H1 (cell line): ENCODE data around the gene PARP15. TPM values are rescaled to one million over a fixed set of nuclear protein-coding genes. Genes with fewer than 3 reads are reported as not detected.

ENCODE experiments used
- CHD1 ChIP-seq: IDR thresholded peaks from 2 replicates; pipeline ENCODE4 v1.6.1; 2012; ENCODE audit warnings: low read depth, low read length, improper control_type of control experiment
- GABPA ChIP-seq: IDR thresholded peaks from 2 replicates; pipeline ENCODE4 v1.6.1; 2011; ENCODE audit warnings: mild to moderate bottlenecking, low read length, moderate library complexity, borderline replicate concordance; ENCODE audit not compliant: insufficient read depth
- HDAC2 ChIP-seq, 2 experiments: fragments of 300-600 bp in 1 of 2; sonication (generic) in 1 of 2; IDR thresholded peaks; 2 replicates each; pipeline ENCODE4 v1.6.1; 2011 to 2012; ENCODE audit warnings: low read depth in 2 of 2, low read length in 2 of 2, mild to moderate bottlenecking in 2 of 2, moderate library complexity in 2 of 2, borderline replicate concordance in 1 of 2, inconsistent platforms in 1 of 2
- HDAC6 ChIP-seq: IDR thresholded peaks from one replicate; pipeline ENCODE4 v1.7.1; 2012; ENCODE audit warnings: low read depth, mild to moderate bottlenecking, inconsistent platforms, low read length, moderate library complexity
- MAFK ChIP-seq: IDR thresholded peaks from 2 replicates; pipeline ENCODE4 v1.6.1; 2012; ENCODE audit warnings: low read depth, mild to moderate bottlenecking, improper control_type of control experiment, low read length
- POLR2A ChIP-seq, 2 experiments: IDR thresholded peaks; 1 replicate in 1 of 2; 2 replicates in 1 of 2; pipeline ENCODE4 v1.6.1; 2011; ENCODE audit warnings: low read depth in 2 of 2, low read length in 2 of 2, mild to moderate bottlenecking in 2 of 2; ENCODE audit errors: control extremely low read depth in 1 of 2
- RBBP5 ChIP-seq: IDR thresholded peaks from 2 replicates; pipeline ENCODE4 v1.7.1; 2012; ENCODE audit warnings: low read depth, mild to moderate bottlenecking, inconsistent platforms, low read length, moderate library complexity, borderline replicate concordance
- RXRA ChIP-seq: IDR thresholded peaks from 2 replicates; pipeline ENCODE4 v1.6.1; 2011; ENCODE audit warnings: low read depth, mild to moderate bottlenecking, low read length, moderate library complexity; ENCODE audit not compliant: insufficient read depth
- SIRT6 ChIP-seq: IDR thresholded peaks from one replicate; pipeline ENCODE4 v1.7.1; 2012; ENCODE audit warnings: low read length, inconsistent platforms
- SP4 ChIP-seq: IDR thresholded peaks from 2 replicates; pipeline ENCODE4 v1.6.1; 2012; ENCODE audit warnings: low read length, inconsistent platforms
- polyA plus RNA-seq, 7 experiments: library from polyadenylated mRNA; depleted of rRNA in 3 of 7; stranded (reverse) in 5 of 7; unstranded in 2 of 7; fragments of >200 nt in 5 of 7; fragments of 200-250 nt in 2 of 7; gene quantifications; 1 replicate in 5 of 7; 2 replicates in 1 of 7; 4 replicates in 1 of 7; pipeline versions ENCODE4 v1.2.1 to v1.2.3, GENCODE V29; 2011 to 2013; ENCODE audit warnings: missing spikeins in 2 of 7, mixed read lengths in 2 of 7
- total RNA-seq: library from RNA; stranded (reverse); fragmentation: NEBNext Ultra II Directional; extraction: Animal tissue kit (Norgen Biotek cat#: 25700); gene quantifications from 2 replicates; pipeline ENCODE4 v1.2.1, GENCODE V29; 2021
- TF ChIP-seq, protein P1 (sequence below), 3 experiments: IDR thresholded peaks; 1 replicate in 2 of 3; 2 replicates in 1 of 3; pipeline versions ENCODE4 v1.5.1 to v1.6.1; 2011; ENCODE audit warnings: low read length in 3 of 3, mild to moderate bottlenecking in 3 of 3, inconsistent platforms in 2 of 3, low read depth in 1 of 3, moderate library complexity in 1 of 3; ENCODE audit not compliant: insufficient read depth in 1 of 3; ENCODE audit errors: control extremely low read depth in 1 of 3

The PARP15 gene
- total and polyA plus RNA-seq, 2 of the 8 experiments (the other 6 are each of a cell fraction or from before 2014, with no cell fraction given), result 0.37 to 0.45 TPM

DNA sequence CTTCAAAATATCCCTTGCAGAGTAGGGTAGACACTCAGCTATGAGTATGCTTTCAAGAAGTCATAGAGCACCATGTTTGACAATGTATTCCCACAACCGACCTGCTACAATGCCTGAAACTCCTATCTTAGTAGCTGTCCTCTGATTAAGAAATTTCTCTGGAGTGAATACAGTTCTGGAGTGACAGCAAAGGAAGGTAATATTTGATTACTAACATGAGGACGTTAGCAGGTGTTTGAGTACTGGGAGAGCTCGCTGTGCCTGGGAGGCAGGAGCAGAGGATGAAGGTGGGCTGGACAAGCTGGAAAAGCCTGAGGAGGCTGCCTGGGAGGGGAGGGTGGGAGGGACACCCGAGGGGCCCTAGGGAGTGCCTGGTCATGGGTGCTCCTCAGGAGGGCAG lies 42.9 kb downstream of the PARP15 start (continued):
- TF ChIP-seq, protein P1, sequence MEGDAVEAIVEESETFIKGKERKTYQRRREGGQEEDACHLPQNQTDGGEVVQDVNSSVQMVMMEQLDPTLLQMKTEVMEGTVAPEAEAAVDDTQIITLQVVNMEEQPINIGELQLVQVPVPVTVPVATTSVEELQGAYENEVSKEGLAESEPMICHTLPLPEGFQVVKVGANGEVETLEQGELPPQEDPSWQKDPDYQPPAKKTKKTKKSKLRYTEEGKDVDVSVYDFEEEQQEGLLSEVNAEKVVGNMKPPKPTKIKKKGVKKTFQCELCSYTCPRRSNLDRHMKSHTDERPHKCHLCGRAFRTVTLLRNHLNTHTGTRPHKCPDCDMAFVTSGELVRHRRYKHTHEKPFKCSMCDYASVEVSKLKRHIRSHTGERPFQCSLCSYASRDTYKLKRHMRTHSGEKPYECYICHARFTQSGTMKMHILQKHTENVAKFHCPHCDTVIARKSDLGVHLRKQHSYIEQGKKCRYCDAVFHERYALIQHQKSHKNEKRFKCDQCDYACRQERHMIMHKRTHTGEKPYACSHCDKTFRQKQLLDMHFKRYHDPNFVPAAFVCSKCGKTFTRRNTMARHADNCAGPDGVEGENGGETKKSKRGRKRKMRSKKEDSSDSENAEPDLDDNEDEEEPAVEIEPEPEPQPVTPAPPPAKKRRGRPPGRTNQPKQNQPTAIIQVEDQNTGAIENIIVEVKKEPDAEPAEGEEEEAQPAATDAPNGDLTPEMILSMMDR (IDR thresholded peaks at IDR 0.05; ENCODE audit: control extremely low read depth in 1 of 3, insufficient read depth in 1 of 3, low read depth in 1 of 3, low read length in 3 of 3), result no peak
- TF ChIP-seq RXRA, result no peak
- no peak for TF ChIP-seq MAFK
- TF ChIP-seq POLR2A (IDR thresholded peaks at IDR 0.05; ENCODE audit: control extremely low read depth in 1 of 2, low read depth in 2 of 2, low read length in 2 of 2), result no peak
- TF ChIP-seq GABPA, result no peak
- TF ChIP-seq SP4, result no peak
- no peak for TF ChIP-seq CHD1
- no peak for TF ChIP-seq SIRT6
- TF ChIP-seq RBBP5, result no peak
- no peak for TF ChIP-seq HDAC2 (IDR thresholded peaks at IDR 0.05; ENCODE audit: borderline replicate concordance in 1 of 2, low read depth in 2 of 2, low read length in 2 of 2)
- no peak for TF ChIP-seq HDAC6
